K562 (cell line): ENCODE data around the gene LAMTOR5. TPM values are rescaled to one million over a fixed set of nuclear protein-coding genes. Genes with fewer than 3 reads are reported as not detected.

ENCODE experiments used
- ARID2 ChIP-seq: fragments of 450-650 bp; IDR thresholded peaks from 2 replicates; pipeline ENCODE4 v1.6.1; 2017; ENCODE audit warnings: antibody characterized with exemption, mild to moderate bottlenecking
- BCOR ChIP-seq: fragments of 450-650 bp; IDR thresholded peaks from 2 replicates; pipeline ENCODE4 v1.6.1; 2016
- CBFA2T2 ChIP-seq: fragments of 450-650 bp; conservative IDR thresholded peaks from 2 replicates; pipeline ENCODE4 v1.6.1; 2017; ENCODE audit warnings: mild to moderate bottlenecking
- DDX20 ChIP-seq: fragments of 450-650 bp; IDR thresholded peaks from 2 replicates; pipeline ENCODE4 v1.6.1; 2016; ENCODE audit warnings: missing genetic modification characterization, low read depth, mild to moderate bottlenecking, missing compliant biosample characterization, moderate library complexity
- ETV1 ChIP-seq: fragments of 450-650 bp; conservative IDR thresholded peaks from 2 replicates; pipeline ENCODE4 v1.6.1; 2016; ENCODE audit warnings: missing genetic modification characterization, control low read depth, low read depth, missing compliant biosample characterization
- FOXA1 ChIP-seq: fragments of 450-650 bp; IDR thresholded peaks from 2 replicates; pipeline ENCODE4 v1.6.1; 2016; ENCODE audit warnings: mild to moderate bottlenecking, borderline replicate concordance
- FOXP1 ChIP-seq: sonication (generic); formaldehyde crosslinking; IDR thresholded peaks from 2 replicates; pipeline ENCODE4 v1.8.0; 2022; ENCODE audit warnings: mild to moderate bottlenecking, missing genetic modification reagents
- FUS ChIP-seq: fragments of 200-400 bp; formaldehyde crosslinking; optimal IDR thresholded peaks from 2 replicates; pipeline ENCODE3; 2017; ENCODE audit warnings: low read depth, low read length
- KDM2B ChIP-seq: fragments of 250-450 bp; sonication (Bioruptor Pico); IDR thresholded peaks from 2 replicates; pipeline ENCODE4 v1.8.0; 2021; ENCODE audit warnings: mild to moderate bottlenecking, moderate library complexity
- MED1 ChIP-seq: sonication (generic); formaldehyde crosslinking; IDR thresholded peaks from 2 replicates; pipeline ENCODE4 v1.8.1; 2023; ENCODE audit warnings: missing genetic modification reagents, borderline replicate concordance
- NR2F6 ChIP-seq: fragments of 450-650 bp; formaldehyde crosslinking; IDR thresholded peaks from 2 replicates; pipeline ENCODE4 v1.4.0; 2020; ENCODE audit warnings: mild to moderate bottlenecking
- POLR2AphosphoS5 ChIP-seq: IDR thresholded peaks from 2 replicates; pipeline ENCODE4 v1.6.1; 2011; ENCODE audit warnings: mild to moderate bottlenecking, low read depth, low read length, moderate library complexity; ENCODE audit not compliant: control insufficient read depth, insufficient read depth
- POLR2H ChIP-seq: IDR thresholded peaks from 2 replicates; pipeline ENCODE4 v1.6.1; 2016; ENCODE audit warnings: missing genetic modification characterization, low read depth, mild to moderate bottlenecking, control low read depth, missing compliant biosample characterization, moderate library complexity
- RFX5 ChIP-seq: IDR thresholded peaks from 2 replicates; pipeline ENCODE4 v1.6.1; 2011; ENCODE audit warnings: low read depth, mild to moderate bottlenecking, improper control_type of control experiment, low read length
- SFPQ ChIP-seq: fragments of 200-400 bp; formaldehyde crosslinking; IDR thresholded peaks from 2 replicates; pipeline ENCODE4 v1.6.1; 2017; ENCODE audit warnings: mild to moderate bottlenecking, low read depth, low read length, moderate library complexity
- SLC30A9 ChIP-seq: fragments of 250-450 bp; sonication (Bioruptor Pico); IDR thresholded peaks from 2 replicates; pipeline ENCODE4 v1.8.0; 2022; ENCODE audit warnings: mild to moderate bottlenecking, moderate library complexity
- WHSC1 ChIP-seq: IDR thresholded peaks from one replicate; pipeline ENCODE4 v1.6.1; 2012; ENCODE audit warnings: low read length, control low read depth, inconsistent platforms
- XRCC4 ChIP-seq: IDR thresholded peaks from one replicate; pipeline ENCODE4 v1.6.1; 2011; ENCODE audit not compliant: insufficient read depth, insufficient read length; ENCODE audit errors: extremely low read depth
- ZEB2 ChIP-seq: fragments of 450-650 bp; IDR thresholded peaks from 2 replicates; pipeline ENCODE4 v1.6.1; 2016
- ZNF41 ChIP-seq: fragments of 250-450 bp; sonication (Bioruptor Pico); conservative IDR thresholded peaks from 2 replicates; pipeline ENCODE4 v1.4.0; 2020; ENCODE audit warnings: mild to moderate bottlenecking
- ZNF445 ChIP-seq: fragments of 250-450 bp; sonication (Bioruptor Pico); IDR thresholded peaks from 2 replicates; pipeline ENCODE4 v1.4.0; 2020; ENCODE audit warnings: low read depth, mild to moderate bottlenecking, moderate library complexity
- ZNF77 ChIP-seq: fragments of 250-450 bp; sonication (Bioruptor Pico); IDR thresholded peaks from 2 replicates; pipeline ENCODE4 v1.5.0; 2020
- polyA plus RNA-seq, 8 experiments: library from polyadenylated mRNA; depleted of rRNA in 4 of 8; stranded (reverse) in 5 of 8; unstranded in 3 of 8; fragments of >200 nt; fragmentation: Nextera tagmentation in 2 of 8; fragmentation: Illumina TruSeq in 1 of 8; extraction: Ambion mirVana in 2 of 8; extraction: Trizol in 1 of 8; gene quantifications; 2 replicates each; pipeline versions ENCODE4 v1.2.1 to v1.2.3, GENCODE V29; 2011 to 2014; ENCODE audit warnings: inconsistent platforms in 1 of 8, missing spikeins in 1 of 8
- total RNA-seq, 7 experiments: library from RNA; depleted of rRNA in 6 of 7; stranded (reverse); fragments of >200 nt in 6 of 7; fragmentation: Illumina TruSeq in 2 of 7; extraction: Trizol in 2 of 7; gene quantifications; 2 replicates each; pipeline versions ENCODE4 v1.2.1 to v1.2.3, GENCODE V29; 2011 to 2021; ENCODE audit warnings: low replicate concordance in 1 of 7
- TF ChIP-seq, protein P1 (sequence below), 3 experiments: IDR thresholded peaks in 2 of 3; conservative IDR thresholded peaks in 1 of 3; 2 replicates each; pipeline ENCODE4 v1.5.1; 2011 to 2012; ENCODE audit warnings: low read length in 3 of 3, mild to moderate bottlenecking in 3 of 3, control low read depth in 2 of 3, improper control_type of control experiment in 1 of 3, inconsistent platforms in 1 of 3, low read depth in 1 of 3, mixed read lengths in 1 of 3, moderate library complexity in 1 of 3; ENCODE audit not compliant: insufficient read depth in 2 of 3
- TF ChIP-seq, protein P2 (sequence below): fragments of 450-650 bp; IDR thresholded peaks from 2 replicates; pipeline ENCODE4 v1.6.1; 2016; ENCODE audit warnings: mild to moderate bottlenecking

LAMTOR5 gene
- total and polyA plus RNA-seq, 9 of the 15 experiments (the other 6 are each of a cell fraction or from before 2014, with no cell fraction given) = 118 to 712 (median 241) TPM

- TF ChIP-seq FOXA1 (no peak), BCOR (no peak), ETV1 (tag) (no peak), ZNF445 (CRISPR knock-in tag) (no peak), KDM2B (no peak), POLR2H (tag) (no peak), ZNF41 (CRISPR knock-in tag) (no peak), CBFA2T2 (0 out of 2 replicates have a peak, but pooled peaks have one; percentile 5), ZNF77 (CRISPR knock-in tag) (no peak), FOXP1 (no peak), FUS (no peak), ZEB2 (no peak), RFX5 (no peak), NR2F6 (CRISPR knock-in tag) (no peak), SLC30A9 (CRISPR knock-in tag) (no peak), POLR2AphosphoS5 (no peak), XRCC4 (no peak), DDX20 (tag) (no peak), MED1 (CRISPR knock-in tag) (no peak), WHSC1 (no peak), SFPQ (no peak), ARID2 (no peak)
- TF ChIP-seq, protein P1, sequence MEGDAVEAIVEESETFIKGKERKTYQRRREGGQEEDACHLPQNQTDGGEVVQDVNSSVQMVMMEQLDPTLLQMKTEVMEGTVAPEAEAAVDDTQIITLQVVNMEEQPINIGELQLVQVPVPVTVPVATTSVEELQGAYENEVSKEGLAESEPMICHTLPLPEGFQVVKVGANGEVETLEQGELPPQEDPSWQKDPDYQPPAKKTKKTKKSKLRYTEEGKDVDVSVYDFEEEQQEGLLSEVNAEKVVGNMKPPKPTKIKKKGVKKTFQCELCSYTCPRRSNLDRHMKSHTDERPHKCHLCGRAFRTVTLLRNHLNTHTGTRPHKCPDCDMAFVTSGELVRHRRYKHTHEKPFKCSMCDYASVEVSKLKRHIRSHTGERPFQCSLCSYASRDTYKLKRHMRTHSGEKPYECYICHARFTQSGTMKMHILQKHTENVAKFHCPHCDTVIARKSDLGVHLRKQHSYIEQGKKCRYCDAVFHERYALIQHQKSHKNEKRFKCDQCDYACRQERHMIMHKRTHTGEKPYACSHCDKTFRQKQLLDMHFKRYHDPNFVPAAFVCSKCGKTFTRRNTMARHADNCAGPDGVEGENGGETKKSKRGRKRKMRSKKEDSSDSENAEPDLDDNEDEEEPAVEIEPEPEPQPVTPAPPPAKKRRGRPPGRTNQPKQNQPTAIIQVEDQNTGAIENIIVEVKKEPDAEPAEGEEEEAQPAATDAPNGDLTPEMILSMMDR (IDR thresholded peaks at IDR 0.05 in 2 of 3, conservative IDR thresholded peaks at IDR 0.05 in 1 of 3; ENCODE audit: insufficient read depth in 2 of 3, low read depth in 1 of 3, low read length in 3 of 3) = no peak
- TF ChIP-seq, protein P2, sequence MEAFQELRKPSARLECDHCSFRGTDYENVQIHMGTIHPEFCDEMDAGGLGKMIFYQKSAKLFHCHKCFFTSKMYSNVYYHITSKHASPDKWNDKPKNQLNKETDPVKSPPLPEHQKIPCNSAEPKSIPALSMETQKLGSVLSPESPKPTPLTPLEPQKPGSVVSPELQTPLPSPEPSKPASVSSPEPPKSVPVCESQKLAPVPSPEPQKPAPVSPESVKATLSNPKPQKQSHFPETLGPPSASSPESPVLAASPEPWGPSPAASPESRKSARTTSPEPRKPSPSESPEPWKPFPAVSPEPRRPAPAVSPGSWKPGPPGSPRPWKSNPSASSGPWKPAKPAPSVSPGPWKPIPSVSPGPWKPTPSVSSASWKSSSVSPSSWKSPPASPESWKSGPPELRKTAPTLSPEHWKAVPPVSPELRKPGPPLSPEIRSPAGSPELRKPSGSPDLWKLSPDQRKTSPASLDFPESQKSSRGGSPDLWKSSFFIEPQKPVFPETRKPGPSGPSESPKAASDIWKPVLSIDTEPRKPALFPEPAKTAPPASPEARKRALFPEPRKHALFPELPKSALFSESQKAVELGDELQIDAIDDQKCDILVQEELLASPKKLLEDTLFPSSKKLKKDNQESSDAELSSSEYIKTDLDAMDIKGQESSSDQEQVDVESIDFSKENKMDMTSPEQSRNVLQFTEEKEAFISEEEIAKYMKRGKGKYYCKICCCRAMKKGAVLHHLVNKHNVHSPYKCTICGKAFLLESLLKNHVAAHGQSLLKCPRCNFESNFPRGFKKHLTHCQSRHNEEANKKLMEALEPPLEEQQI = no peak; the same call in 1 of the 2 replicates
Measured at GRCh38 chr1:110420874-110421793, 13.6 kb upstream of the LAMTOR5 start (continued).
